Measurements from ENCODE around the gene KDM8.

DNA sequence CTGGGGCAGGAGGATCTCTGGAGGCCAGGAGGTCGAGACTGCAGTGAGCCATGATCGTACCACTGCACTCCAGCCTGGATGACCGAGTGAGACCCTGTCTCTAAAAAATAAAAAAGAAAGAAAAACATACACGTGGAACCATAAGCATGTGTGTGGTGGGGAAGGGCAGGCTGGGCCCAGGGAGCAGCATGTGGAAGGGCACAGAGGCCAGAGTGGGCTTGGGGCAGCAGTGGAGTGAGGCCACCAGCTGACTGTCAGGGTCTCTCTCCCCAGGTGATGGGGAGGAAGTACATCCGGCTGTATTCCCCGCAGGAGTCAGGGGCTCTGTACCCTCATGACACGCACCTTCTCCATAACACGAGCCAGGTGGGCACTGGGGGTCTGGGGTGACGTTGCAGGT, 16.8 kb downstream of the KDM8 start:
- no peak for TF ChIP-seq GATA3 (IDR thresholded peaks at IDR 0.05; ENCODE audit: low read depth, low read length)
- no peak for TF ChIP-seq GATA2 (IDR thresholded peaks at IDR 0.05; ENCODE audit: low read depth, low read length)

Data from SH-SY5Y (cell line).